Stimulated activated CD4-positive, alpha-beta T cell treated with anti-CD3 and anti-CD28 coated beads, Interleukin-12 subunit alpha, Interleukin-12 subunit beta, amount 100 ng/mL, for 4 hours (primary cell): ENCODE data around the gene UBIAD1.

Experiments used
- DNase-seq: peaks from one replicate; pipeline ENCODE4 v3.0.0-alpha.2; 2020

The UBIAD1 gene

DNA sequence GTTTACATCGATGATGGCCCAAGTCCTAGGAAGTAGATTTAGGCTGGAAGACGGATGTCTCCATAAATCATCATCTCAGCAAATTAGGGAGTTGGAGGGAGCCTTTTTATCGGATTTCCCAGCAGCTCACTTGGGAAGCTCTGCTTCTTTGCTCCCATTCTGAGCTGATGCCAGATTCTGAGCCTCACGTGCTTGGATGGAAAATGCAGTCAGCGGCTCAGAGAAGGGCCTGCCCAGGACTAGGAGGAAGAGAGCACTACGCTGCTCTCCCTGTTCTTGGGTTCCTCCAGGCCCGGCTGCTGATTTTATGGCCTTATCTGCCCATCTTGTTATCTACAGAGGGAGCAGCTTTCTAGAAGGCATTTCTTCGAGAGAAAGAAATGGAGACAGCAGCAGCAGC is 42.0 kb downstream of the UBIAD1 start:
- DNase-seq: no peak

GRCh38 chr1:11316701-11317100 is 43.7 kb downstream of the UBIAD1 start:
- DNase-seq: no peak

GRCh38 chr1:11318982-11319381 is 46.0 kb downstream of the UBIAD1 start:
- no peak for DNase-seq

DNA sequence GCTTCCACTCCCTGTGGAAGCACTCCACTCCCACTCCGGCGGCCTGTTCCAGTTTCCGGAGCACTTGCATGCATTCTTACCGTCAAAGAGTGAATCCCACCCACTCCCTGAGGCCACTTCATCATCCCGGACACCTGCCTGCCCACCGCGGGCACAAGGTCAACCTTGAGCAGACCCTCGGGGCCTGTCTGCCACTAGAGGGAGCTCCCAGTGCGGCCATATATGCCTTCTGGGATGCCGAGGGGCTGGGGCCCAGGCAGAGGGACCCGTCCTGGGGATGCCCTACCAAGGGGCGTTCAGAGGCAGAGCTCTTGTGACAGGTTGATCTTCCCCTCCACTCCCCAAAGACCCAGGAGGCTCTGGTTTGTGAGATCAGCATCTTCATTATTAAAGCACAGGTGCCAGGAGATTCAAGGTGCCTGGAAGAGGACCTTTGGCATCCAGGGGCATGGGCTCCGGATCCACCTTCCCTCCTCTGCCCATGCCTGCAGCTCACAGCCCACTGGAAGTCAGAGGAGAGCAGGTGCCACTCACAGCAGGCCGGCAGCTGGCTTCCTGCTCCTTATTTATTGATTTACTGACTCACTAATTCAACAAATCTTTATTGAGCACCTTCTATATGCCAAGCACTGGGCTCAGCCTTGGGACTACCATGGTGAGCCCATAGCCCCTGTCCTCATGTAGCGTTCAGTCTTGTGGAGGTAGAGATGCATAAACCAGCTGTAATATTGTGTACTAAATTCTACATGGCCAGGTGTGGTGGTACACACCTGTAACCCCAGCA is 47.3 kb downstream of the UBIAD1 start:
- peak; percentile 32 for DNase-seq

DNA sequence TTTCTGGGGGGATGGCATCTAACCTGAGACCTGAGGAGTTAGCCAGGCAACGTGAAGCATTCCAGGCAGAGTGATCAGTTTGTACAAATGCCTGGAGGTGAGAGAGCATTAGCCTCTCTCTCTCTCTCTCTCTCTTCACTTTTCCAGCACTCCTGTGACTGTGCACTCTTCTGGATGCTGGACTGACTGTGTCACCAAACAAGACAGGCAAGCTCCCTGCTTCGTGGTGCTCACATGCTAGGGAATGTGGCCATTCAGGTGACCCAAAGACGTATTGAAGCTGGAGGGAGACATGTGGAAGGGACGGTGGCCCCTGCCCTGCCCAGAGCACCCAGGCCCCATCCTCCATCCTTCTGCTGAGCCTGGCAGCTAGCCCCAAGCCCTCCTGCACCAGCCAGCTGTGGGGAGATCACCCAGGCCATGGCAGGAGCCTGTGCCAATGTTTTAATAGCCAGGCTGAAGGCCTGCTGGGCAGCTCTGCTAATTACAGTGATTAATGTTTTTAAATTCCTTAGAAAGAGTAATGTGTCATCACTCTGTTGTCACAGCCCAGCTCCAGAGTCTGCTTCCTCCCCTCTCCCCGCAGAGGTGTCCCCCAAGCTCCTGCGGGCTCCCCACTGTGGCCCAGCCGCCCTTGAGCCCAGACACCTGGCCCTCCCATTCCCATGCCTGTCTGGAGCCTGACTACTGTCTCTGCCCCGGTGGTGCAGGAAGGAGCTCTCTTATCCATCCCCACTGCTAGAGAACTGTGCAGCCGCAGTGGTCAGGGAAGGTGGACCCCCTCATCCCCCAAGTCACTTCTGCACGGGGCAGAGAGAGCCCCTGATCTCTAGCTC is 48.9 kb downstream of the UBIAD1 start:
- DNase-seq: no peak

DNA sequence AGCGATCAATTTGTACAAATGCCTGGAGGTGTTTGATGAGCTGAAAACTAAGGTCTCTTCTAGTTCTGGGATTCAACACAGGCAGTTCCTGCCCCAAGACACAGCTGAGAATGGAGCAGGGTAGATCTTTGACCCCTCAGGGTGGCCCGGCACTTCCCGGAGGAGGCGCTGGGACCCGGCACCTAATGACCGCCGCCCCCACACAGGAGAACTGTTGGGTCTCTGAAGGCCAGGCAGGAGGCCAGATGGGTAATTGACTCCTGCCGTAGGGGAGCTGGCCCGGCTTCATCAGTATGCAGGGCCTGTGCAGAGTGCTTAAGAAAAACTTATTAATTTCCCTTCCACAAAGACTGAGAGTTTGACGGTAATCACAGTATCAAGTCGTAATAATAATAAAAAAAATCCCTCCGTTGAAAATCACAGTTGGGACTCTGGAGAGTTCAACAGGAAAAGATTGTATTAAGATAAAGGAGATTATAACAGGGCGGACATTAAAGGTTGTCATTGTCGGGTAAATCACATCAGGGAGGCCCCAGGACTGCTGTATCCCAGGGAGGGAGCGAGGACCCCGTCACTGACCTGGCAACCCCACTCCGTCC is 51.7 kb downstream of the UBIAD1 start:
- no peak for DNase-seq

GRCh38 chr1:11326070-11326469 is 53.1 kb downstream of the UBIAD1 start:
- DNase-seq: no peak

DNA sequence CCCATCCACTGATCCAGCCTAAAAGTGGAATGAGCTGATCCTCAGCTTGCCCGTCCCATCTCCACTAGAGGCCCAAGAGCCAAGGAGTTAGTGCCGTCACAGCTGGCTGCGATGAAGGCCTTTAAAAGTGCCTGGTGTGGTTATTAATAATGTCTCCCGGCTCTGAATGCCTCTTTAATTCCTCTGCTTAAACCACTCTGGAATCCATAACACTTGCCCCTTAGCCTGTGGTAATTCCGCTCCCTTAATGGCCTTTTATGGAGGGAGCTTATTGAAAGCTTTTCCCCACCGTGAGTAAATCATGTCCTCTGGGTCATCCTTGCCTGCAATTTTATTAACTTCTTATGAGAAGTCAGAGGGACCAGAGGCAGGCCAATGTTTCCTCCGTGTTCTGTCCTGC is 55.4 kb downstream of the UBIAD1 start:
- no peak for DNase-seq

GRCh38 chr1:11330411-11330810 is 57.4 kb downstream of the UBIAD1 start:
- no peak for DNase-seq

- DNase-seq: no peak
These were observed 58.3 kb downstream of the UBIAD1 start for GRCh38 chr1:11331036-11331944.

- no peak for DNase-seq
These were observed 59.0 kb downstream of the UBIAD1 start for GRCh38 chr1:11331945-11332546.

DNA sequence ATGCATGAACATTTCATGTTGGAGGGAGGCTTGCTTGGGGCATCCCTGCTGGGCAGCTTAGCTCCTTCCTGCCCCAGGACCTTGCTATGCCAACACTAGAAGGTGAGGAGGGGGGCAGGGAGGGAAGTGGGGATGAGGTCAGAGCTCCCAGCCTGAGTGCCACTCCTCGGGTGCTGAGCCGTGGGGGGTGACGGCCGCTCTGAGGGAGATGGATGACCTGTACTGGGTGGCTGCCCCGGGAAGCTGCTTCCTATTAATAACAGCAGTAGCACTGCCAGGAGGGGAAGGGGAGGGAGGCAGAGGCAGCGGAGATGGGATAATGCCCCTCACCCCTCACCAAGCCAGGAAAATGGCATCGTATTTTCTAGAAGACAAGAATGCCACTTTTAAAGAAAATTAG is 60.6 kb downstream of the UBIAD1 start:
- no peak for DNase-seq

DNA sequence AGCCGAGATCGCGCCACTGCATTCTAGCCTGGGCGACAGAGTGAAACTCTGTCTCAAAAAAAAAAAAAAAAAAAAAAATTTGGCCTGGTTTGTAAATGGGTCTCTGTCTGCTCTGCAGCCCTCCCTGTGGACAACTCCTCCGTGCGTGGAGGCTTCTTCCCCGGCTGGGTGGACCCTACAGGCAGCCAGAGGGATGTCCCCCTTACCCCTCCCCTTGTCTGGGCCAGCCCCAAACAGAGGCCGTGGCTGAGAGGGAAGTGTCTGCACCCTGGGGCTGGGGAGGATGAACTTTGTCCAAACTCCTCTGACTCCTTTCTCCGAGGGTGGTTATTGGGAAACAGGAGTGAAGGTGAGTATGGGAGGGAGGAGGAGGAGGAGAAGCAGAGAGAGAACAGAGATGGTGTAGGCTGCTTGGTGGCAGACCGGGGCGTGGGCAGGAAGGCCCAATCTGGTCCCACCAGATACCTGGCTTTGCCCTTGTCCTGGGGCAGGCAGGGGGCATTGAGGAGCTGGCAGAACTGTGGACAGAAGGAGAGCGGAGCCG is 61.3 kb downstream of the UBIAD1 start:
- no peak for DNase-seq

DNA sequence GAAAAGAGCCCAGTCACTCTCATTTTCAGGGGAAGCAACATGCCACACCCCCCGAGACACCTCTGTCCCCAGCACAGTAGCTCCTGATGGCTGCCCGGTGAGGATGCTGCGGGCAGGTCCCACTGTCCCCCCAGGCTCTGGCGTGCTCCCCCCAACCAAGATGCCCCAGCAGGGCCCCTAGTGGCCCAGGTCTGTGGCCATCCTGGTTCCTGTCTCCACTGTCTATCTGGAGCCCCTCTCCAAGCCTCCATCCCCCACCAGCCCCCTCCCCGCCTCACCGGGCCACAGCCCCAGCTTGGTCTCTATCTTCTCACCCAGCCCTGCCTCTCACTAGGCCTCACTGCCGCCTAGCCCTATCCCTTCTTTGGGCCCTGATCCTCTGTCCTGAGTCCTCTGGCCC is 61.8 kb downstream of the UBIAD1 start:
- DNase-seq: no peak

GRCh38 chr1:11335417-11336056 is 62.5 kb downstream of the UBIAD1 start:
- DNase-seq: no peak

DNA sequence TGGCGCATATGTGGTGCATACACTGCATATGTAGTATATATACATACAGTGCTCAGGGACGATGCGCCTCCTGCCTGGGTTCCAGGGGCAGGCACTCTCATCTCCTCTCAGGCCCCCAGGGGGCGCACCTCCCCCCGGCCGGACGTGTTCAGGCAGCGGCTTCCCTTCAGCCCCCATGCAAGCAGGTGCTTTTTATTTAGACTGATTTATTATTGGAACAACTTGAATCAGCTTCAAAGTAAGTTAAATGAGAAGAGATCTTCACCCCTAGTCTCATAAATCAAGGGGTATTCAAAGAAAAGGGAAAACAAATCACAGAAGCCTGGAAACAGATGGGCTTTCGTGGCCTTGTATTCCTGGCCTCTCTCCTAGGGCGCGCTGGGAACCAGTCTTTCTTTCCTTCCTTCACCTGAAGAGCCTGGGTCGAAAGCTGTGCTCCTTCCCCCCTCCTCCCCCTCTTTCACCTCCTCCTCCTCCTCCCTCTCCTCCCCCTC is 64.6 kb downstream of the UBIAD1 start:
- peak; percentile 73 for DNase-seq
